Keratinocyte (primary cell): ENCODE data around the gene SPATA19. TPM values are rescaled to one million over a fixed set of nuclear protein-coding genes. Genes with fewer than 3 reads are reported as not detected.

ENCODE experiments used
- DNase-seq: peaks from one replicate; pipeline ENCODE4 v3.0.0-alpha.2; 2011; ENCODE audit warnings: low read depth, missing footprints, low spot score
- FAIRE-seq: peaks from 2 replicates; lab custom pipeline; 2011; peaks lifted over from hg19 to GRCh38; lab: Jason Lieb, UNC
- H2AFZ ChIP-seq: 2 replicates; pipeline ENCODE4 v1.6.0; 2012; ENCODE audit warnings: low read length, control low read depth, inconsistent platforms; ENCODE audit not compliant: control insufficient read depth
- H3K27ac ChIP-seq: 2 replicates; pipeline ENCODE4 v1.5.1; 2011; ENCODE audit warnings: low read length; ENCODE audit not compliant: control insufficient read depth, insufficient read depth
- H3K27me3 ChIP-seq: 3 replicates; pipeline ENCODE4 v1.6.0; 2011; ENCODE audit warnings: low read length; ENCODE audit not compliant: control insufficient read depth, insufficient read depth; ENCODE audit errors: extremely low read depth
- H3K36me3 ChIP-seq, 2 experiments: 2 replicates in 1 of 2; 3 replicates in 1 of 2; pipeline ENCODE4 v1.5.1; 2011; ENCODE audit warnings: low read length in 2 of 2, mild to moderate bottlenecking in 1 of 2; ENCODE audit not compliant: control insufficient read depth in 2 of 2, insufficient read depth in 2 of 2; ENCODE audit errors: extremely low read depth in 1 of 2
- H3K4me1 ChIP-seq: 3 replicates; pipeline ENCODE4 v1.5.1; 2011; ENCODE audit warnings: low read length; ENCODE audit not compliant: control insufficient read depth, insufficient read depth; ENCODE audit errors: extremely low read depth
- H3K4me2 ChIP-seq: 3 replicates; pipeline ENCODE4 v1.6.0; 2011; ENCODE audit warnings: low read depth, low read length; ENCODE audit not compliant: control insufficient read depth, insufficient read depth; ENCODE audit errors: extremely low read depth
- H3K4me3 ChIP-seq, 3 experiments: fragments of 200-600 bp in 1 of 3; sonication (generic) in 1 of 3; 2 replicates in 2 of 3; 3 replicates in 1 of 3; pipeline ENCODE4 v1.5.1; 2011 to 2016; ENCODE audit warnings: low read length in 3 of 3, mild to moderate bottlenecking in 3 of 3, control low read depth in 2 of 3, inconsistent platforms in 1 of 3, low read depth in 1 of 3, mixed read lengths in 1 of 3, mixed run types in 1 of 3, moderate library complexity in 1 of 3; ENCODE audit not compliant: control insufficient read depth in 2 of 3, insufficient read depth in 2 of 3; ENCODE audit errors: extremely low read depth in 1 of 3
- H3K79me2 ChIP-seq: 2 replicates; pipeline ENCODE4 v1.6.0; 2012; ENCODE audit warnings: low read length; ENCODE audit not compliant: control insufficient read depth, insufficient read depth
- H3K9ac ChIP-seq: 3 replicates; pipeline ENCODE4 v1.6.0; 2011; ENCODE audit warnings: low read length; ENCODE audit not compliant: control insufficient read depth, insufficient read depth; ENCODE audit errors: extremely low read depth
- H3K9me1 ChIP-seq: 3 replicates; pipeline ENCODE4 v1.6.0; 2011; ENCODE audit warnings: low read length; ENCODE audit not compliant: control insufficient read depth, insufficient read depth; ENCODE audit errors: extremely low read depth
- H3K9me3 ChIP-seq: 2 replicates; pipeline ENCODE4 v1.5.1; 2012; ENCODE audit warnings: low read depth, low read length; ENCODE audit not compliant: control insufficient read depth
- H4K20me1 ChIP-seq: 3 replicates; pipeline ENCODE4 v1.6.0; 2011; ENCODE audit warnings: low read length; ENCODE audit not compliant: control insufficient read depth, insufficient read depth; ENCODE audit errors: extremely low read depth
- EZH2 ChIP-seq: IDR thresholded peaks from one replicate; pipeline ENCODE4 v1.6.1; 2012; ENCODE audit warnings: inconsistent platforms, mild to moderate bottlenecking, low read length, moderate library complexity
- dilution Hi-C: fragments of 300-500 bp; cut with MboI; formaldehyde crosslinking; loops from one replicate; pipeline ENCODE4 v1.7.0; 2020; ENCODE audit warnings: low sequenced_read_pairs; ENCODE audit not compliant: extremely low pct_ligation_motif_present
- polyA plus RNA-seq, 5 experiments: library from polyadenylated mRNA; depleted of rRNA in 3 of 5; stranded (reverse) in 3 of 5; stranded (forward) in 1 of 5; unstranded in 1 of 5; fragments of >200 nt; gene quantifications; 1 replicate in 1 of 5; 2 replicates in 3 of 5; 3 replicates in 1 of 5; pipeline versions ENCODE4 v1.2.1 to v1.2.3, GENCODE V29; 2011 to 2012; ENCODE audit warnings: missing spikeins in 2 of 5, low read depth in 1 of 5, low replicate concordance in 1 of 5
- TF ChIP-seq, protein P1 (sequence below), 3 experiments: IDR thresholded peaks in 1 of 3; conservative IDR thresholded peaks in 1 of 3; optimal IDR thresholded peaks in 1 of 3; 2 replicates in 2 of 3; 3 replicates in 1 of 3; pipeline versions ENCODE3 to v1.5.1; 2011; ENCODE audit warnings: low read length in 3 of 3, mild to moderate bottlenecking in 3 of 3, moderate library complexity in 2 of 3, control low read depth in 1 of 3, inconsistent platforms in 1 of 3; ENCODE audit not compliant: insufficient read depth in 2 of 3; ENCODE audit errors: extremely low read depth in 1 of 3

Gene SPATA19
- polyA plus RNA-seq, 1 donor (not counting 4 experiments of a cell fraction or from before 2014, with no cell fraction given) = 0.26 TPM

- dilution Hi-C loops = no loop called here
- H3K4me2 ChIP-seq = no peak overlapping the region
- no peaks in the 10 kb centered on the region for H3K9me3 ChIP-seq
- no peaks in the 10 kb centered on the region for H3K4me1 ChIP-seq
- no peaks in the 10 kb centered on the region for H4K20me1 ChIP-seq
- H2AFZ ChIP-seq = no peak overlapping the region
- FAIRE-seq = no peak
- TF ChIP-seq, protein P1, sequence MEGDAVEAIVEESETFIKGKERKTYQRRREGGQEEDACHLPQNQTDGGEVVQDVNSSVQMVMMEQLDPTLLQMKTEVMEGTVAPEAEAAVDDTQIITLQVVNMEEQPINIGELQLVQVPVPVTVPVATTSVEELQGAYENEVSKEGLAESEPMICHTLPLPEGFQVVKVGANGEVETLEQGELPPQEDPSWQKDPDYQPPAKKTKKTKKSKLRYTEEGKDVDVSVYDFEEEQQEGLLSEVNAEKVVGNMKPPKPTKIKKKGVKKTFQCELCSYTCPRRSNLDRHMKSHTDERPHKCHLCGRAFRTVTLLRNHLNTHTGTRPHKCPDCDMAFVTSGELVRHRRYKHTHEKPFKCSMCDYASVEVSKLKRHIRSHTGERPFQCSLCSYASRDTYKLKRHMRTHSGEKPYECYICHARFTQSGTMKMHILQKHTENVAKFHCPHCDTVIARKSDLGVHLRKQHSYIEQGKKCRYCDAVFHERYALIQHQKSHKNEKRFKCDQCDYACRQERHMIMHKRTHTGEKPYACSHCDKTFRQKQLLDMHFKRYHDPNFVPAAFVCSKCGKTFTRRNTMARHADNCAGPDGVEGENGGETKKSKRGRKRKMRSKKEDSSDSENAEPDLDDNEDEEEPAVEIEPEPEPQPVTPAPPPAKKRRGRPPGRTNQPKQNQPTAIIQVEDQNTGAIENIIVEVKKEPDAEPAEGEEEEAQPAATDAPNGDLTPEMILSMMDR (optimal IDR thresholded peaks at IDR 0.05 in 1 of 3, IDR thresholded peaks at IDR 0.05 in 1 of 3, conservative IDR thresholded peaks at IDR 0.05 in 1 of 3; ENCODE audit: extremely low read depth in 1 of 3, insufficient read depth in 2 of 3, low read length in 3 of 3) = no peak
- TF ChIP-seq EZH2 = no peak
- H3K9me1 ChIP-seq = no peaks in the 10 kb centered on the region
- H3K36me3 ChIP-seq = no peaks in the 10 kb centered on the region
- no peak overlapping the region for H3K4me3 ChIP-seq
- H3K79me2 ChIP-seq = no peaks in the 10 kb centered on the region
- no peak overlapping the region for H3K27ac ChIP-seq
- H3K27me3 ChIP-seq = no peaks in the 10 kb centered on the region
- DNase-seq = no peak
- H3K9ac ChIP-seq = no peak overlapping the region
These were observed 30.7 kb downstream of the SPATA19 start for GRCh38 chr11:133814588-133815100.

DNA sequence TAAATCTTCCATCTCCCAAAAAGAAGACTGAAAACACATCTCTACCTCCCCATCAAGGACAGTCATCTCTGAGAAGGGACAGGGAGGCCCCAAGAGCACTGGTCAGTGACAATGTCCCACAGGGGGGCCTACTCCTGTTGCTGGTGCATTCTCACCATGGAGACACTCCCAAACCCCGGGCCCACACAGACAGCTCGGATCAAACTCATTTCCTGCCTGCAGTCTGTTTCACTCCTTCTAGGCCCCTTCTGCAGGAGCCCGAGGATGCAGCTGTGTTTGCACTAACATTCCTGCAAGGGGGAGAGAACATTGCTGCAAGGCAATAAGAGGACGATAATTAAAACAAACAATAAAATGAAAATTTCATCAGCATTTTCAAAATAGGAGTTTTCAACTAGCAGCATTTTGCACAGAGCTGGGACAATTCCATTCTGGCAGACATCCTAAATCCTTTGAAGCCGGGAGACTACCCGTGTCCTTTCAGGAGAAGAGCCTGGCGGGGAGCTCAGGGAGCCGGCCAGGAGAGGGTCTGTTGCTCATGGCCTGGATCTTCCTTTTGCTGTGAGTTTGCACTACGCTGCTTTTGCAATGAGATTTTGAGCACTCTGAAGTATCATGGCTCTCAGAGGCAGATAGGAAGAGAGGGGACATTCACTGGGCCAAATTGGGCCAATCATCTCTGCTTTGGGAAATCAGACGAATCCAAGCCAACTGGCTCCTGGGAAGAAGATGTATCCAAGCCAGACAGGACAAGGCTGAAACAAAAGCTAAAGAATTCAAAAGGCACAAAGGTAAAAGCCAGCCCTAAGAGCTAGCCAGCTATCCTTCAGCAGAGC is 33.2 kb downstream of the SPATA19 start:
- Histone ChIP-seq H3K27ac (no peak overlapping the region), H3K9me3 (no peaks in the 10 kb centered on the region), H3K9ac (no peak overlapping the region), H3K27me3 (no peaks in the 10 kb centered on the region), H3K4me2 (no peak overlapping the region), H4K20me1 (no peaks in the 10 kb centered on the region), H3K79me2 (no peaks in the 10 kb centered on the region), H3K36me3 (no peaks in the 10 kb centered on the region), H3K4me1 (no peaks in the 10 kb centered on the region), H3K9me1 (no peaks in the 10 kb centered on the region), H3K4me3 (no peak overlapping the region), H2AFZ (no peak overlapping the region)
- DNase-seq (no peak), FAIRE-seq (no peak)
- dilution Hi-C loops = no loop called here
- TF ChIP-seq, protein P1 (optimal IDR thresholded peaks at IDR 0.05 in 1 of 3, IDR thresholded peaks at IDR 0.05 in 1 of 3, conservative IDR thresholded peaks at IDR 0.05 in 1 of 3; ENCODE audit: extremely low read depth in 1 of 3, insufficient read depth in 2 of 3, low read length in 3 of 3) = no peak
